Esophagus muscularis mucosa (tissue), 4 donors: ENCODE data around the gene NOX3. TPM values are rescaled to one million over a fixed set of nuclear protein-coding genes. Genes with fewer than 3 reads are reported as not detected.

Experiments used
- DNase-seq: peaks from one replicate; pipeline ENCODE4 v3.0.0-alpha.2; 2017; ENCODE audit errors: extremely low spot score
- H3K27ac ChIP-seq, 4 donors: fragments of 200-600 bp; sonication (generic); replicated peaks in 1 of 4; 1 replicate in 3 of 4; 2 replicates in 1 of 4; pipeline ENCODE4 v1.5.1; 2016 to 2019; ENCODE audit warnings: mild to moderate bottlenecking in 1 of 4
- H3K27me3 ChIP-seq, 4 donors: fragments of 200-600 bp; sonication (generic); one replicate each; pipeline versions ENCODE4 v1.5.1 to v1.6.0; 2016 to 2019
- H3K36me3 ChIP-seq, 4 donors: fragments of 200-600 bp; sonication (generic); one replicate each; pipeline ENCODE4 v1.5.1; 2016 to 2019
- H3K4me1 ChIP-seq, 4 donors: fragments of 200-600 bp; sonication (generic); one replicate each; pipeline ENCODE4 v1.5.1; 2016 to 2019
- H3K4me3 ChIP-seq, 4 donors: fragments of 200-600 bp; sonication (generic); 1 replicate in 2 of 4; 2 replicates in 2 of 4; pipeline ENCODE4 v1.5.1; 2016 to 2019; ENCODE audit warnings: mild to moderate bottlenecking in 4 of 4, moderate library complexity in 1 of 4
- H3K9me3 ChIP-seq, 4 donors: fragments of 200-600 bp; sonication (generic); 1 replicate in 3 of 4; 2 replicates in 1 of 4; pipeline ENCODE4 v1.5.1; 2016 to 2019
- EP300 ChIP-seq: sonication (generic); formaldehyde crosslinking; IDR thresholded peaks from one replicate; pipeline ENCODE4 v1.6.1; 2017; ENCODE audit warnings: antibody characterized with exemption
- POLR2A ChIP-seq: fragments of 450-650 bp; IDR thresholded peaks from one replicate; pipeline ENCODE4 v1.6.1; 2017; ENCODE audit warnings: antibody characterized with exemption, moderate library complexity, mild to moderate bottlenecking, low read depth
- POLR2AphosphoS5 ChIP-seq, 2 donors: sonication (generic); formaldehyde crosslinking; IDR thresholded peaks; one replicate each; pipeline ENCODE4 v1.6.1; 2017; ENCODE audit warnings: antibody characterized with exemption in 2 of 2
- WGBS: methylation state at CpG from one replicate; pipeline ENCODE4 v1.1.5; 2018; 5-methylcytosine and 5-hydroxymethylcytosine counted together
- intact Hi-C: fragments of 100-400 bp; cut with DNase I; formaldehyde crosslinking; loops from one replicate; pipeline ENCODE4 v1.15.1; 2023
- total RNA-seq, 4 donors: library from RNA; depleted of rRNA; stranded (reverse); fragments of >200 nt; gene quantifications; one replicate each; pipeline versions ENCODE4 v1.1.0 to v1.2.1, GENCODE V29; 2016
- TF ChIP-seq, protein P1 (sequence below), 3 experiments: fragments of 200-600 bp in 2 of 3; fragments of 450-650 bp in 1 of 3; sonication (generic) in 2 of 3; IDR thresholded peaks; one replicate each; pipeline ENCODE4 v1.5.1; 2017 to 2019; ENCODE audit warnings: antibody characterized with exemption in 3 of 3, mild to moderate bottlenecking in 2 of 3, moderate library complexity in 1 of 3

The NOX3 gene
- total RNA-seq, 4 donors from 2014 or later: not detected

GRCh38 chr6:155389130-155389529 lies 66.5 kb downstream of the NOX3 start:
- no peaks in the 10 kb centered on the region for H3K4me1 ChIP-seq
- WGBS: 54% methylated on average over 3 of the region's 3 CpGs
- no peaks in the 10 kb centered on the region for H3K9me3 ChIP-seq
- no peaks in the 10 kb centered on the region for H3K27me3 ChIP-seq
- intact Hi-C loops: no loop called here
- no peak overlapping the region for H3K4me3 ChIP-seq
- DNase-seq: no peak
- H3K27ac ChIP-seq: no peak overlapping the region
- TF ChIP-seq, protein P1, sequence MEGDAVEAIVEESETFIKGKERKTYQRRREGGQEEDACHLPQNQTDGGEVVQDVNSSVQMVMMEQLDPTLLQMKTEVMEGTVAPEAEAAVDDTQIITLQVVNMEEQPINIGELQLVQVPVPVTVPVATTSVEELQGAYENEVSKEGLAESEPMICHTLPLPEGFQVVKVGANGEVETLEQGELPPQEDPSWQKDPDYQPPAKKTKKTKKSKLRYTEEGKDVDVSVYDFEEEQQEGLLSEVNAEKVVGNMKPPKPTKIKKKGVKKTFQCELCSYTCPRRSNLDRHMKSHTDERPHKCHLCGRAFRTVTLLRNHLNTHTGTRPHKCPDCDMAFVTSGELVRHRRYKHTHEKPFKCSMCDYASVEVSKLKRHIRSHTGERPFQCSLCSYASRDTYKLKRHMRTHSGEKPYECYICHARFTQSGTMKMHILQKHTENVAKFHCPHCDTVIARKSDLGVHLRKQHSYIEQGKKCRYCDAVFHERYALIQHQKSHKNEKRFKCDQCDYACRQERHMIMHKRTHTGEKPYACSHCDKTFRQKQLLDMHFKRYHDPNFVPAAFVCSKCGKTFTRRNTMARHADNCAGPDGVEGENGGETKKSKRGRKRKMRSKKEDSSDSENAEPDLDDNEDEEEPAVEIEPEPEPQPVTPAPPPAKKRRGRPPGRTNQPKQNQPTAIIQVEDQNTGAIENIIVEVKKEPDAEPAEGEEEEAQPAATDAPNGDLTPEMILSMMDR (IDR thresholded peaks at IDR 0.05): no peak
- no peak for TF ChIP-seq POLR2A
- H3K36me3 ChIP-seq: no peaks in the 10 kb centered on the region

GRCh38 chr6:155388591-155388990 lies 67.0 kb downstream of the NOX3 start:
- TF ChIP-seq POLR2A (no peak), POLR2AphosphoS5 (IDR thresholded peaks at IDR 0.05) (no peak), EP300 (no peak)
- TF ChIP-seq, protein P1 (IDR thresholded peaks at IDR 0.05): no peak
- no peak overlapping the region for H3K4me3 ChIP-seq
- H3K27me3 ChIP-seq: no peaks in the 10 kb centered on the region
- H3K27ac ChIP-seq: no peak overlapping the region
- H3K4me1 ChIP-seq: no peaks in the 10 kb centered on the region
- intact Hi-C loops: no loop called here
- DNase-seq: no peak
- no peaks in the 10 kb centered on the region for H3K36me3 ChIP-seq
- H3K9me3 ChIP-seq: no peaks in the 10 kb centered on the region

- Histone ChIP-seq H3K4me1 (no peaks in the 10 kb centered on the region), H3K27me3 (no peaks in the 10 kb centered on the region), H3K36me3 (no peaks in the 10 kb centered on the region), H3K27ac (no peak overlapping the region), H3K4me3 (no peak overlapping the region), H3K9me3 (no peaks in the 10 kb centered on the region)
- no peak for DNase-seq
- WGBS: 89% methylated on average over 2 of the region's 2 CpGs
- intact Hi-C loops: no loop called here
- no peak for TF ChIP-seq POLR2AphosphoS5 (IDR thresholded peaks at IDR 0.05)
- TF ChIP-seq, protein P1 (IDR thresholded peaks at IDR 0.05): no peak
- no peak for TF ChIP-seq POLR2A
- TF ChIP-seq EP300: no peak
Observed at GRCh38 chr6:155387481-155387880, 68.2 kb downstream of the NOX3 start.

- Histone ChIP-seq H3K36me3 (no peaks in the 10 kb centered on the region), H3K4me1 (no peaks in the 10 kb centered on the region), H3K4me3 (no peak overlapping the region), H3K27ac (no peak overlapping the region), H3K9me3 (no peaks in the 10 kb centered on the region), H3K27me3 (no peaks in the 10 kb centered on the region)
- DNase-seq: no peak
- intact Hi-C loops: no loop called here
- whole genome bisulfite sequencing: 85% methylated on average over 15 of the region's 15 CpGs
- no peak for TF ChIP-seq EP300
- TF ChIP-seq, protein P1 (IDR thresholded peaks at IDR 0.05): no peak
- TF ChIP-seq POLR2AphosphoS5 (IDR thresholded peaks at IDR 0.05): no peak
Observed at GRCh38 chr6:155384321-155384952, 71.2 kb downstream of the NOX3 start.

- Histone ChIP-seq H3K27ac (no peak overlapping the region), H3K27me3 (no peaks in the 10 kb centered on the region), H3K9me3 (no peaks in the 10 kb centered on the region), H3K4me3 (no peak overlapping the region), H3K36me3 (no peaks in the 10 kb centered on the region), H3K4me1 (no peaks in the 10 kb centered on the region)
- intact Hi-C loops: no loop called here
- WGBS: 92% methylated on average over 5 of the region's 5 CpGs
- DNase-seq: no peak
- TF ChIP-seq EP300 (no peak), POLR2A (no peak), POLR2AphosphoS5 (IDR thresholded peaks at IDR 0.05) (no peak)
- TF ChIP-seq, protein P1 (IDR thresholded peaks at IDR 0.05): no peak
Observed at GRCh38 chr6:155383913-155384312, 71.7 kb downstream of the NOX3 start.
